OCI-LY3 (cell line): ENCODE measurements around the gene BAIAP3.

Experiments
- H2AFZ ChIP-seq: fragments of 200-600, 300-600 bp; shearing (Covaris generic); 2 replicates; pipeline ENCODE4 v1.6.0; 2014; ENCODE audit warnings: antibody characterized with exemption, low read depth, low read length
- H3K27ac ChIP-seq: fragments of 200-600, 300-600 bp; sonication (generic); 2 replicates; pipeline ENCODE4 v1.5.1; 2014; ENCODE audit warnings: mild to moderate bottlenecking, low read length, moderate library complexity, mixed read lengths
- H3K27me3 ChIP-seq: fragments of 200-600, 300-600 bp; sonication (generic); 2 replicates; pipeline ENCODE4 v1.6.1; 2014; ENCODE audit warnings: low read depth, low read length, mixed read lengths
- H3K36me3 ChIP-seq: fragments of 200-600, 300-600 bp; sonication (generic); replicated peaks from 2 replicates; pipeline ENCODE3; 2014; ENCODE audit warnings: low read depth, low read length, mixed read lengths
- H3K4me1 ChIP-seq: fragments of 300-600, 200-600 bp; sonication (generic); 2 replicates; pipeline ENCODE4 v1.6.1; 2014; ENCODE audit warnings: low read length, mixed read lengths
- H3K4me2 ChIP-seq: fragments of 200-600, 300-600 bp; sonication (generic); 2 replicates; pipeline ENCODE4 v1.6.1; 2014; ENCODE audit warnings: low read length, mixed read lengths
- H3K4me3 ChIP-seq: fragments of 300-600, 200-600 bp; sonication (generic); 2 replicates; pipeline ENCODE4 v1.5.1; 2014; ENCODE audit warnings: antibody characterized with exemption, mild to moderate bottlenecking, low read length, moderate library complexity
- H3K79me2 ChIP-seq: fragments of 300-600, 200-600 bp; shearing (Covaris generic); 2 replicates; pipeline ENCODE4 v1.6.1; 2014; ENCODE audit warnings: mild to moderate bottlenecking, low read length, mixed read lengths
- H3K9ac ChIP-seq: fragments of 300-600, 200-600 bp; shearing (Covaris generic); 2 replicates; pipeline ENCODE4 v1.6.0; 2014; ENCODE audit warnings: mild to moderate bottlenecking, low read length, moderate library complexity
- H3K9me3 ChIP-seq: fragments of 200-600, 300-600 bp; shearing (Covaris generic); 2 replicates; pipeline ENCODE4 v1.6.1; 2014; ENCODE audit warnings: low read length, mixed read lengths; ENCODE audit not compliant: insufficient read depth
- H4K20me1 ChIP-seq: fragments of 200-600, 300-600 bp; sonication (generic); 2 replicates; pipeline ENCODE4 v1.6.1; 2016; ENCODE audit warnings: low read length, mixed read lengths; ENCODE audit not compliant: insufficient read depth
- EZH2phosphoT487 ChIP-seq: fragments of 200-600 bp; shearing (Covaris generic); IDR thresholded peaks from 2 replicates; pipeline ENCODE4 v1.6.1; 2018; ENCODE audit warnings: antibody characterized with exemption, mixed run types, low read depth
- TF ChIP-seq, protein P1 (sequence below): fragments of 200-600, 300-600 bp; sonication (generic); IDR thresholded peaks from 2 replicates; pipeline ENCODE4 v1.5.1; 2014; ENCODE audit warnings: antibody characterized with exemption, low read length, low read depth

Gene BAIAP3

GRCh38 chr16:1344499-1344898 is 11.1 kb downstream of the BAIAP3 start:
- H3K36me3 ChIP-seq = no peaks in the 10 kb centered on the region
- H3K27me3 ChIP-seq = no peaks in the 10 kb centered on the region
- H3K9me3 ChIP-seq = no peaks in the 10 kb centered on the region
- H3K4me2 ChIP-seq = no peak overlapping the region
- H3K4me3 ChIP-seq = no peak overlapping the region
- TF ChIP-seq, protein P1, sequence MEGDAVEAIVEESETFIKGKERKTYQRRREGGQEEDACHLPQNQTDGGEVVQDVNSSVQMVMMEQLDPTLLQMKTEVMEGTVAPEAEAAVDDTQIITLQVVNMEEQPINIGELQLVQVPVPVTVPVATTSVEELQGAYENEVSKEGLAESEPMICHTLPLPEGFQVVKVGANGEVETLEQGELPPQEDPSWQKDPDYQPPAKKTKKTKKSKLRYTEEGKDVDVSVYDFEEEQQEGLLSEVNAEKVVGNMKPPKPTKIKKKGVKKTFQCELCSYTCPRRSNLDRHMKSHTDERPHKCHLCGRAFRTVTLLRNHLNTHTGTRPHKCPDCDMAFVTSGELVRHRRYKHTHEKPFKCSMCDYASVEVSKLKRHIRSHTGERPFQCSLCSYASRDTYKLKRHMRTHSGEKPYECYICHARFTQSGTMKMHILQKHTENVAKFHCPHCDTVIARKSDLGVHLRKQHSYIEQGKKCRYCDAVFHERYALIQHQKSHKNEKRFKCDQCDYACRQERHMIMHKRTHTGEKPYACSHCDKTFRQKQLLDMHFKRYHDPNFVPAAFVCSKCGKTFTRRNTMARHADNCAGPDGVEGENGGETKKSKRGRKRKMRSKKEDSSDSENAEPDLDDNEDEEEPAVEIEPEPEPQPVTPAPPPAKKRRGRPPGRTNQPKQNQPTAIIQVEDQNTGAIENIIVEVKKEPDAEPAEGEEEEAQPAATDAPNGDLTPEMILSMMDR = no peak
- no peak for TF ChIP-seq EZH2phosphoT487
- no peak overlapping the region for H2AFZ ChIP-seq
- H3K79me2 ChIP-seq = no peaks in the 10 kb centered on the region
- H3K9ac ChIP-seq = no peak overlapping the region
- no peaks in the 10 kb centered on the region for H4K20me1 ChIP-seq
- no peak overlapping the region for H3K27ac ChIP-seq
- peaks cover 11% of the 10 kb centered on the region; the same call in 1 of the 2 replicates for H3K4me1 ChIP-seq

GRCh38 chr16:1345087-1345486 is 11.6 kb downstream of the BAIAP3 start:
- no peak overlapping the region for H3K4me3 ChIP-seq
- TF ChIP-seq EZH2phosphoT487 = no peak
- TF ChIP-seq, protein P1 = no peak
- H3K9ac ChIP-seq = no peak overlapping the region
- no peaks in the 10 kb centered on the region for H3K27me3 ChIP-seq
- no peaks in the 10 kb centered on the region for H3K9me3 ChIP-seq
- no peak overlapping the region for H3K4me2 ChIP-seq
- no peak overlapping the region for H3K27ac ChIP-seq
- H3K79me2 ChIP-seq = peaks cover 3% of the 10 kb centered on the region
- H4K20me1 ChIP-seq = no peaks in the 10 kb centered on the region
- H3K4me1 ChIP-seq = peaks cover 10% of the 10 kb centered on the region; the same call in 1 of the 2 replicates
- H2AFZ ChIP-seq = no peak overlapping the region
- no peaks in the 10 kb centered on the region for H3K36me3 ChIP-seq

GRCh38 chr16:1345651-1346421 is 12.4 kb downstream of the BAIAP3 start:
- Histone ChIP-seq H3K27ac (no peak overlapping the region), H3K4me2 (no peak overlapping the region), H2AFZ (no peak overlapping the region), H4K20me1 (no peaks in the 10 kb centered on the region), H3K4me3 (no peak overlapping the region), H3K4me1 (peaks cover 16% of the 10 kb centered on the region; the same call in 1 of the 2 replicates), H3K9ac (no peak overlapping the region), H3K79me2 (peaks cover 10% of the 10 kb centered on the region), H3K27me3 (no peaks in the 10 kb centered on the region), H3K36me3 (no peaks in the 10 kb centered on the region), H3K9me3 (no peaks in the 10 kb centered on the region)
- TF ChIP-seq, protein P1 = no peak
- TF ChIP-seq EZH2phosphoT487 = no peak

- Histone ChIP-seq H3K4me3 (no peak overlapping the region), H2AFZ (no peak overlapping the region), H3K4me2 (no peak overlapping the region), H4K20me1 (no peaks in the 10 kb centered on the region), H3K27ac (no peak overlapping the region), H3K36me3 (no peaks in the 10 kb centered on the region), H3K79me2 (peaks cover 18% of the 10 kb centered on the region), H3K9me3 (no peaks in the 10 kb centered on the region), H3K4me1 (peaks cover 18% of the 10 kb centered on the region; the same call in 1 of the 2 replicates), H3K9ac (no peak overlapping the region), H3K27me3 (no peaks in the 10 kb centered on the region)
- TF ChIP-seq EZH2phosphoT487 = no peak
- TF ChIP-seq, protein P1 = no peak
Measured at GRCh38 chr16:1346422-1347285, 13.2 kb downstream of the BAIAP3 start.
